Frontal cortex (tissue), 1 donor: ENCODE data around the gene KDM4E. TPM values are rescaled to one million over a fixed set of nuclear protein-coding genes. Genes with fewer than 3 reads are reported as not detected.

Experiments
- total RNA-seq: library from RNA; depleted of rRNA; stranded (reverse); fragments of >200 nt; gene quantifications from one replicate; pipeline ENCODE4 v1.2.3, GENCODE V29; 2014

The KDM4E gene
- total RNA-seq, 1 donor from 2014 or later, result not detected

Other genes with a start within 250 kb of the KDM4E start
- 53.8 TPM for gene CWC15, start 51.7 kb upstream of the KDM4E start, total RNA-seq
- gene KDM4D, start 51.5 kb upstream of the KDM4E start, total RNA-seq, result 2.0 TPM
- gene KDM4F, start 24.2 kb downstream of the KDM4E start, total RNA-seq, result not detected
- gene SRSF8, start 41.7 kb downstream of the KDM4E start, total RNA-seq, result 20.0 TPM
- gene ENDOD1, start 64.6 kb downstream of the KDM4E start, total RNA-seq, result 25.7 TPM
- gene SESN3, start 205.9 kb downstream of the KDM4E start, total RNA-seq, result 62.4 TPM